HG02610 (cell line): Measurements from ENCODE around the gene LBR.
A peak's percentile ranks its signal among the peaks of the same experiment; 100 is the strongest.
"Not testable (repeated sequence)": the region's sequence is repeated elsewhere in the genome, so short reads cannot be mapped to it uniquely, and the experiment has no call there.

Experiments used
- ATAC-seq: cut with Tn5 transposase; IDR thresholded peaks from one replicate; pipeline ENCODE4 v1.9.1; 2021; ENCODE audit warnings: mild to moderate bottlenecking, moderate library complexity; ENCODE audit not compliant: unreplicated experiment

The LBR gene

DNA sequence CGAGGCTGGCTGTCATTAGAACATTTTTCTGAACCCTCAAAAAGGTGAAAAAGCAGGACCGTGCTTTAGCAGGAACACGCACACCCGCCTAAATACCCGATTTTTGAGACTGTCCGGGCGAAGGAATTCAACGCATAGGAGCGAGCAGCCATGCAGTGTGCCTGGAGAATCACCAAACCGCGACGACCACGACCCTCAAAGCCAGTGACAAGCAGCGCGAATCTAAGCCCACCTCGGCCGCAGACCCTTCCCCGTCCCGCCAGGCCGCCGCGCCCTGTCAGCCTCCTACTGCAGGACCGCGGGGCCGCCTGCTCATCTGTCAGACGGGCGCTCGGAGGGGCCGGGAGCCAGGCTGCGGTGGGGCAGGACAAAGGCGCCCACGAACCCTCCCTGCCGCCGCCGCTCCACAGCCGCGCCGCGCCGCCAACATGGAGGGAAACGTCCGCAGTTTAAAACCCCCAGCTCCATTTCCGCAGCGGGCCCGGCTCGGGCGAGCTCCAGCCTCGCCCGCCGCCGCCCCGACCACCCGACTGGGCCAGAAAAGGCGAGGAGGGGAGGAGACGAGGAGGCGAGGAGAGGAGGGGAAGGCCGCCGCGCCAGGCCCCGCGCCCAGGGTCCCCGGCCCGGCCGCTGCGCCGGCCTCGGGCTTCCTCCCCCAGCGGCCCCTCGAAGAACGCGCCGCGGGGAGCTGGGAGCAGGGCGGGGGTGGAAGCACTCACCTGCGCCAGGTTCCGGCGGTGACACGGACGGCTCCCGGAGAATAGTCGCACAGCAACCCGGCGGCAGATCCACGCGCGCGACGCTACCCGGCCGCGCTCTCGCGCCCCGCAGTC lies at the start of gene LBR:
LBR (minus strand) TSS at position 804 of the 833 bp plus-strand sequence. CDS start 3,963 bp downstream, outside the sequence.
- ATAC-seq, result peak; percentile 34

DNA sequence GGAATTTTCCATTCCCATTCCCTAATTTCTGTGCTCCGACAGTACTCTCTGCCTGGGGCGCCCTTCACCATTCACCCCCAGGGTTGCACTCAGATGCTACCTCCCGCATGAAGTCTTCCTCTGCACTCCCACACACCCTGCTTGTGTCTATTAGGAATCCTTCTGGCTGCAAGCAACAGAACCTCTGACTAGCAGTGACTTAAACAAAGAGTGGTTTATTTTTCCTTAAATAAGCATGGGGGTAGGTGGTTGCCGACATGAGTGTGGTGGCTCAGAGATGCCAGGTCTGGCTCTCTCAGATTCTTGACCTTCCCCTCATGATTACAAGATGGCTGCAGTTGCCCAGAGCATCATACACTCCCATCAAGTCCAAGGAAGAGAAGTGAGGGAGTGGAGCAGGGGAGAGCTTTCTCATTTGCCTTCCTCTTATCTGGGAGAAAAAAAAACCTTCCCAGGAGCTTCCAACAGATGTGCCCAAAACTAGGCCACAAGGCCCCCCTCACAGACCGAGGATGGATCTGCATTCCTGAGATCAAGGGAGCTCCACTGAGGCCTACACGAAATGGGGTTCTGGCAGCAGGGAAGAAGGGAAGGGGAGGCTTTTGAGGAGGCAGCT lies 49.6 kb upstream of the LBR start:
- no peak for ATAC-seq

DNA sequence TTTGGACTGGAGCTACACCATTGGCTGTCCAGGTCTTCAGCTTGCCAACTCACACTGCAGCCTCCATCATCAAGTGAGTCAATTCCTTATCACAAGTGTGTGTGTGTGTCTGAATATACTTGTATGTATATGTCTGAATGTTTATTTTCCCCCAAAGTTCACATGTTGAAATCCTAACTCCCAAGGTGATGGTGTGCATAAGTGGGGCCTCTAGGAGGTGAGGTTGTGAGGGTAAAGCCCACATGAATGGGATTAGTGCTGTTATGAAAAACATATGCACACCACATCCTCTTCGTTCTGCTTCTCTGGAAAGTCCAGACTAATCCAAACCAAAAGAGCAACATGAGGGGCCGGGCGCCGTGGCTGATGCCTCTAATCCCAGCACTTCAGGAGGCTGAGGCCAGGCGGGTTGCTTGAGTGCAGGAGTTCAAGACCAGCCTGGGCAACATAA lies 48.7 kb upstream of the LBR start:
- no peak for ATAC-seq

DNA sequence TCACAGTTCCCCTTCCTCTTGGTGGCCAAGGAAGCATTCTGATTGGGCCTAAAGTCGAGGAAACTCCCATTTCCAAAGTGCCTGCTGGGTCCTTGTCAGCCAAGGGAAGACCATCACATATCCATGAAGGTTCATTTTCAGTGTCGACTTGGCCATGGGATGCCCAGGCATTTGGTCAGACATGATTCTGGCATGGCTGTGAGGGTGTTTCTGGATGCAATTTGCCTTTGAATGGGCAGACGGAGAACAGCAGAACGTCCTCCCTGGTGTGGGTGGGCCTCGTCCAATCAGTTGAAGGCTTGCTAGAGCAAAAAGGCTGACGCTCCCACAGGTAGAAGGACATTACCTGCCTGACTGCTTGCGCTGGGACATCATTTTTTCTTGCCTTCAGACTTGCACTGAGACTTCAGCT lies 48.3 kb upstream of the LBR start:
- ATAC-seq, result no peak

DNA sequence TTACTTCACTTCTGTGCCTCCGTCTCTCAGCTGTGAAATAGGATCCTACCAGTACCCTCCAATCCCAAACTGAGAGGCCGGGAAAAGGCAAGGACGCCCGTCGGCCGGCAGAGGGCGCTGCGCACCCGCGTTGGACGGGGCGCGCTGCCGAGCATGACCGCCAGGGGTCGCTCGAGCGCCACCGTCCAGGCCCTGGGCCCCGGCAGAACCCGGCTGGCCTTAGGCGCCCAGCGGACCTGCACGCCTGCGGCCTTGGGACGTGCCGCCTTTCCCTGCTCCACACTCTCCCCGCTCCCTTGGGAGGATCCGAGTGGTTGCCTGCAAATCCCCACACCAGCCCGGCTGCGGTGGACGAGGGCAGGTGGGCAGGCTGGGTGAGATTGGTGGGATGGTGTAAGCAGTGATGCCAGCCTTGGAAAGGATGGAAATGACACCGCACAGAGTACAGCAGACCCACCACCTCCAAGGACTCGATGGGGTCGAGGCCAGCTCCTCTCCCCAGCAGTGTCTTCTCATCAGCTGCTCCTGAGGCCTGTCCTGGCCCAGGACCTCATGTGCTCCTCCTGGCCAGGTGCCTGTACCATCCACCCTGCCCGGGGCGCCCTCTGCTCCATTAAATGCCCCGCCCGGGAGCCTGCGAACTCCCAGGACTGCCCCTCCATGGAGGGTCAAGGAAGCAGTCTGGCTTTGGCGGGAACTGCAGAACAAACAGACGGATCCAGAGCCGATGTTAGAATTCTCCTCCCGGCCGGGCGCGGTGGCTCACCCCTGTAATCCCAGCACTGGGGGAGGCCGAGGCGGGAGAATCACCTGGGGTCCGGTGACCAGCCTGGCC lies 47.4 kb upstream of the LBR start:
- ATAC-seq, result peak; percentile 51

DNA sequence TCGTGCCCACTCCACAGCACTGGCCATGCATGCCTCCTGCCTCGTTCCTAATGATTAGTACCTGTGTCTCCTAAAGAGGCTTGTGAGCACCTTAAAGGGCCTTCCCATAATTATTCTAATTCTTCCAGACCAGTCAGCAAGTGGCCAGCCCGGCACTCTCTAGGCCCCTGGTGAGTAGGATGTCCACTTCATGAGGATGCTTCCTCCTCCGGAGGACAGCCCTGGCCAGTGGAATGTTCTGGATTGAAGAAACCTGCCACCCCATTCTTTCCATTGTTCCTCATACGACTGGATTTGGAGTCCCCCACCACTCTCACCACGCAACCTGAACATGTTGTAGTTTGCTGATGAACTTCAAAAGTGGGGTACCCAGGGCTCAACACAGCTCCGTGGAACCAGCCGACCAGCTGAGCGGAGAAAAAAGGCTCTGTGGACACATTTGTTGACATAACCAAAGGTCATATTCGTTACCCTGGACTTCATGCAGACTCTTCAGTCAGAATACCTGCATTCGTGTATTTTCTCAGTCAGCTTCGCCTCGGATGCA lies 46.7 kb upstream of the LBR start:
- ATAC-seq, result no peak

DNA sequence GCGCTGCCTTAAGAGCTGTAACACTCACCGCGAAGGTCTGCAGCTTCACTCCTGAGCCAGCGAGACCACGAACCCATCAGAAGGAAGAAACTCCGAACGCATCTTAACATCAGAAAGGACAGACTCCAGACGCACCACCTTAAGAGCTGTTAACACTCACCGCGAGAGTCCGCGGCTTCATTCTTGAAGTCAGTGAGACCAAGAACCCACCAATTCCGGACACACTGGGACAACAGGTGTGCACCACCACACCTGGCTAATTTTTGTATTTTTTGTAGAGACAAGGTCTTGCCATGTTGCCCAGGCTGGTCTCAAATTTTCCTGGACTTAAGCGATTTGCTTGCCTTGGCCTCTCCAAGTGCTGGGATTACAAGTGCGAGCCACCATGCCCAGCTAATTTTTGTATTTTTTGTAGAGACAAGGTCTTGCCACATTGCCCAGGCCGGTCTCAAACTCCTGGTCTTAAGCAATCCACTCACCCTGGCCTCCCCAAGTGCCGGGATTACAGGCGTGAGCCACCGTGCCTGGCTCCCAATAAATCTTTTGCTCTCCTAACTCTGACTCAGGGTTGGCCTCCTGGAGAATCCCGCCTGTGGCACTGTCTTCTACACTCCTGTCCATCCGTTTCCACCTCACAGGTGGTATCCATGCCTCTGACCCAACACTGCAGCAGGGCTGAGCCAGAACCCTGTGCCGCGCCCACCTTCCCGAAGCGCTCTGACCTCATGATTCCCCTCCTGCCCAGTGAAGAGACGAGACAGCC lies 46.0 kb upstream of the LBR start:
- ATAC-seq, result not testable (repeated sequence)

DNA sequence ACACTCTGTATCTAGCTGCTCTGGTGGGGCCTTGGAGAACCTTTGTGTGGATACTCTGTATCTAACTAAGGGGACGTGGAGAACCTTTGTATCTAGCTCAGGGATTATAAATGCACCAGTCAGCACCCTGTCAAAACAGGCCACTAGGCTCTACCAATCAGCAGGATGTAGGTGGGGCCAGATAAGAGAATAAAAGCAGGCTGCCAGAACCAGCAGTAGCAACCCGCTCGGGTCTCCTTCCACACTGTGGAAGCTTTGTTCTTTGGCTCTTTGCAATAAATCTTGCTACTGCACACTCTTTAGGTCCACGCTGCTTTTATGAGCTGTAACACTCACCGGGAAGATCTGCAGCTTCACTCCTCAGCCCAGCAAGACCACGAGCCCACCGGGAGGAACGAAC lies 45.4 kb upstream of the LBR start:
- not testable (repeated sequence) for ATAC-seq

DNA sequence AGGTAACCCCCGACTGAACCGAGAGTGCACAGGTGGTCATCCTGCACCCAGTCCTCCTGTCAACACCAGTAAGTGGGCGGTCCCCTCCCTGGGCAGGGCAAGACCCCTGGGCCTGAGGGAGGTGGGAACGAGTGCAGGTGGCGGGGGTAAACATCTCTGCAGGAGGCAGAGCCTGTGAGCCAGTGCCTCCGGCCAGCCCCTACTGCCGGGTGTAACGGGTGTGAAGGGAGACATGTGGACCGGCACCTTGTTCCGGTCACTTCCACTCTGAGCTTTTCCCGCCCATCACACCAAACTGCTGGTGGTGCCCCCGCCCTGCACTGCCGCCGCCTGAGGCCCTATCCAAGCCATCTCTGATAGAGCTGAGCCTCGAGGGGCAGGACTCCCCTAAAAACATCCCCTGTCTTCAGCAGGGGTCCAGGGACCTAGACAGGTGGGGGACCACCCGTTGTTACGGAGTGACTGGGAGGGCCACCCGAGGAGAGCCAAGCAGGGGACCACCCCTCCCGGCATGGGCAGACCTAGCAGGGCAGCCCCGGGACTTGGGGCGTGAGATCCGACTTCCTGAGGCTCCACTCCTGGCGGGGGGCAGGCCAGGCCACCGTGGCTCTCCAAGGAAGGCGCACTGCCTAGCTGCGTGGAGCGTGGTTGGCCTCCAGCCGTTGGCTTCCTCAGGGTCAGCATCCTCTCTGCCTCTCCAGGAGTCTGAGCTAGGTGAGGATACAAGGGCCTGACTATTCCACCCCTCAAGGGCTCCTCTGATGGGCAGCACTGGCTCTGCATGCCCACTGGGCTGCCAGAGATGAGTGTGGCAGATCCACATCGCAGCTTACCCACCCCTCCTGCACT lies 43.8 kb upstream of the LBR start:
- no peak for ATAC-seq

DNA sequence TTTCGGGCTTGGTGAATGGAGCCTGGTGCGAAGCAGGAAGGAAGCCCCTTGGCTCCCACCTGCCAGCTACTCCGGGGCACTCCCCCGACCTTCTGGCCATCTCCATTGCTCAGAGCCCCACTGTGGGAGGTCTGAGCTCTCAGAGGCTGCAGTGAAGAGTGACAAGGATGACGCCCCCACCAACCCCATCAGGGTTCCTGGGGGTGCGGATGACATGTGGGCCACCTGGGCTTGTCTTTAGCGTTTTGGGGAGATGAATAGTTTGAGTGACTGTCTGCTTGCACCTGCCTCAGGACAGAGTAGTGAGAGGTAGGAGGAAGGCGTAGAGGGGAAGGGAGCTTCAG lies 43.2 kb upstream of the LBR start:
- no peak for ATAC-seq

DNA sequence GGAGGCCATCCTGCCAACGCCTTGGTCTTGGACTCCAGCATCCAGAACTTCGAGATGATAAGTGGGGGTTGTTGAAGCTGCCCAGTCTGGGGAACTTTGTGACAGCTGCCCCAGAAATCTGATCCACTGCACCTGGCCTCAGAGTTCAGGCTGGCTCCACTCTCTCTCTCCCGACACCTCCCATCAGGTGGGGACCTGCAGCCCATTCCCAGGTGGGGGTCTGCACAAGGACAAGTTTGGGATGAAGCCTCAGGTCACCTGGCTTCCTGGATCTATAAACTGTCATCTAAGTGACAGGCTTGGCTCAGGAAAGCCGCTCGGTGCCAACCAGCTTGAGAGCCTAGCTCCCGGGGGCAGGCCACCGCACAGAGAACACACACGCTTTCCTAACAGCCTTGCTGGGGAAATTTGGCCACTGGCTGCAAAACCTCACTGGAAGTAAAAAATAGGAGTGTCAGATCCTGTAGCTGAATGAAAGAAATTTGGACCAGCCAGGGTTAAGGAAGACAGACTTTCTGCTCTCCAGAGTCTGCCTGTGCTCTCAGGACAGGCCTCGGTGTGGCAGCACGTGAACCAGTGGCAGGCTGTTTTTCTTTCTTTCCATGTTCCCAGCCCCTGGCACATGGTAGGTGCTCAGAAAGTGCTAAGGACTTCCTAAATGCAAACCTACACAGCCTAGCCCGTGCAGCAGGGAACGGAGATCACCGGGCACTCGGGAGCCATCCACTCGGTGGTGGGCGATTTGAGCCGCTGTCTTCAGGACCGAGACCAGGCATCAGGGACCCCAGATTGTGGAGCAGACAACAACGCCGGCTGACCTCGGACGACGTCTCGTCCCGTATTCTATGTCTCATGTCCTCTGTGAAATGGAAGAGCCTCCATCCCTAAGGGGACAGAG lies 42.6 kb upstream of the LBR start:
- ATAC-seq, result no peak

DNA sequence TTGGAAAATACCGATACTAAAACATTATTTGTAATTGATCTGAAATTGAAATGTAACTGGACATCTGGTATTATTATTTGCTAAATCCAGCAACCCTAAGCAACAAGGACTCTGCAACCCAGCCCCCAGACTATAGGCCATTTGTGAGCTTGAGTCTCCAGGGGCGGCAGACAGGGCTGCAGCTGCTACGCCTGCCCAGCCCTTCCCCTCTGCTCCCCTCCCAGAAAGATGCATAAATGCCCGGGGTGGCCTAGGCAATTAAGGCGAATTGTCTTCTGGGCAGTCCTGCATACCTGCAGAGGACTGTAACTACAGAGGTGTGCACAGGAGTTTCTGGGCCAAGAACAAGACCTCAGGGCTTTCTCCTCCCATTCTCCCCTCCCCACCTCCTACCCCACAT lies 41.2 kb upstream of the LBR start:
- ATAC-seq, result no peak

DNA sequence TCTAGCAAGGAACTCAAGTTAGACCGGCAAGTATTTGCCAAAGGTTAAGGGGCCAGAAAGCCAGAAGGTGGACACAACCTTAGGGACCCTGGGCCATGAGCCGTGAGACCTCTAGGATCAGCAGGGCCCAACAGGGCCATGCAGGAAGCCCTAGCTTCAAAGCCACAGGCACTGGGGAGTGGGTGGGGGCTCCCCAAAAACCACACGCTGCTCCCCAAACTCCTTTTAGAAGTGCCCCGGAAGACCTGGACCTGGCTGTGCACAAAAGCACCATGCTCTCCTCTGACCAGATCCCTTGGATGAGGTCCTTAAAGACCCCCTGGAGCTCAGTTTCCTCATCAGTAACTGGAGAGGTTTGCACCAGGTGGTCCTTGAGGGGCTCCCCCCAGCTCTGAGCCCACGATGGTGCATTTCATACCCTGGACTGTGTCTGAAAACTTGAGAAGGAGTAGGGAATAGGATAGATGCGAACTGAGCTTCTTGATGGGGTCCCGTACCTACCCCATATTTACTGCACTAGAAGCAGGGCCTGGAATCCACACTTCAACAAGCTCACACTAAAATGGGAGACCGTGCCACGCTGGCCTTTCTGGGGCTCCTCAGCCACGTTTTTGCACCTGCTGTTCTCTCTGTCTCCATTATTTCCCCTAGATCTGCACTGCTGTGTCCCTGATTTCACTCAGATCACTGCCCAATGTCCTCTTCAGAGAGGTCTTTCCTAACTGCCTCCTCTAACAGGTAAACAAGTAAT lies 40.6 kb upstream of the LBR start:
- ATAC-seq, result no peak

DNA sequence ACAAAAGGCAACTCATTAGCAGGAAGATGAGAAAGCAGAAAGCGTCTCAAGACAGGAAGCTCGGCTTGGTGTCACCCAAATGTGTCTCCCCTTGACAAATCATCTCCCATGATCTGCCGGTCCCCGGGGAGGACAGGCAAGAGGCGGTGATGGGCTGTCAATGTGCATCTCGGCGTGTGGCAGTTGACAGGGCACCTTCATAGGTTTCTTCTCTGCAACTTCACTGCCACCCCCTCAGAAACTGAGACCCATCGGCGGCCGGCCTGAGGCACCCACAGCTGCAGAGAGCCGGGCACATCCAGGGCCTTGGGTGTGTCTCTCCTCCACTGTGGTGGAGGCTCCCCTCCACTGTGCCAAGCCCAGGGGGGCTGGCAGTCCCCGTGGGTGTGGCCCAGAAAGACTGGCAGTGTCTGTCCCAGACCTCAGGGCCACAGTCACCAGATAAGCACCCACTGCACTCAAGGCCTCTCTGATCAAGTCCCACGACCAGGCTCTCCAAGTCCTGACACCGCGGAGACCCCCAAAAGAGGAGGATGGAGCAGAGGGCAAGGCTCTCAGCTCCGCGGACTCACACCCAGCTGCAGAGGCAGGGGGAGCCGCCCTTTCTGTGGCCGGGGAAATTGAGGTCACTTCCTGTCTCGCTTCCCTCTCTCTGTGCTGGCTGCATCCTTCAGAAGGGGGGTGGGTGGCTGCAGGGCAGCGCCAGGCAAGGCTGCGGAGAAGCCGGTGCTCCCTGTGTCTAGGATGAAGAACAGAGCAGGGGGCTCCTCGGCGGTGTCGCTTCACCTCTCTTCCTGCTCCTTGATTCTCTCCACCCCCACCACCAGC lies 39.6 kb upstream of the LBR start:
- peak; percentile 94 for ATAC-seq

DNA sequence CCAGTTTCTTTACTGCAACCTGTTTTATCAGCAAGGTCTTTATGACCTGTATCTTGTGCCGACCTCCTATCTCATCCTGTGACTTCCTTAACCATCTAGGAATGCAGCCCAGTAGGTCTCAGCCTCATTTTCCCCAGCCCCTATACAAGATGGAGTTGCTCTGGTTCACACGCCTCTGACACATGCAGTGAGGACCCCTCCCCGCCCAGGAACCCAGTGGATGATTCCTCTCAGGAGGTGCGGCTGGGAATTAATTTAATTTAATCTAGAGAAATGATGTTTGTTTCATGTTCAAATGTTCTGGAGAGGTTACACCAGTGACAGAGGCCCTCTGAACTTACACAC lies 39.0 kb upstream of the LBR start:
- no peak for ATAC-seq

DNA sequence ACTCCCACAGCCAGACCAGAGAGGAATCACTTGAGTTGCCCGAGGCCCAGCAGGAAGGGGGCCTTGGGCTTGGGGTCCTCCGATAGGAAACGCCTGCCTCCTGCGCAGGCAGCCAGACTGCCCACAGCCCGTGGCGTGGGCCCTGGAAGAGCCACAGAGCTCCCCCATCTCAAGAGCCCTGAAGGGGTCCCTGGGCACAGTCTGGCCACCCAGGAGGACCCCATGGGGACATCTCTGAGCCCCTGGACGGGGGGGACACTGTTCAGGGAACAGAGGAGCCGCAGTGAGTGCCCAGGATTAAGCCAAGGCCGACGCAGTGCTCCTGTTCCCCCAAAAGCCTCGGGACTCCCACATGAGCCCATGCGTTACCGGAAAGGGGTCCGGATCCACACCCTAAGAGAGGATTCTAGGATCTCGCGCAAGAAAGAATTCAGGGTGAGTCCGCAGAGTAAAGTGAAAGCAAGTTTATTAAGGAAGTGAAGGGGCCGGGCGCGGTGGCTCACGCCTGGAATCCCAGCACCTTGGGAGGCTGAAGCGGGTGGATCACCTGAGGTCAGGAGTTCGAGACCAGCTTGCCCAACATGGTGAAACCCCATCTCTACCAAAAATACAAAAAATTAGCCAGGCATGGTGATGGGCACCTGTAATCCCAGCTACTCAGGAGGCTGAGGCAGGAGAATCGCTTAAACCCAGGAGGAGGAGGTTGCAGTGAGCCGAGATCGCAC lies 38.1 kb upstream of the LBR start:
- ATAC-seq, result no peak
